ENCODE results near the gene RAB40C.

DNA sequence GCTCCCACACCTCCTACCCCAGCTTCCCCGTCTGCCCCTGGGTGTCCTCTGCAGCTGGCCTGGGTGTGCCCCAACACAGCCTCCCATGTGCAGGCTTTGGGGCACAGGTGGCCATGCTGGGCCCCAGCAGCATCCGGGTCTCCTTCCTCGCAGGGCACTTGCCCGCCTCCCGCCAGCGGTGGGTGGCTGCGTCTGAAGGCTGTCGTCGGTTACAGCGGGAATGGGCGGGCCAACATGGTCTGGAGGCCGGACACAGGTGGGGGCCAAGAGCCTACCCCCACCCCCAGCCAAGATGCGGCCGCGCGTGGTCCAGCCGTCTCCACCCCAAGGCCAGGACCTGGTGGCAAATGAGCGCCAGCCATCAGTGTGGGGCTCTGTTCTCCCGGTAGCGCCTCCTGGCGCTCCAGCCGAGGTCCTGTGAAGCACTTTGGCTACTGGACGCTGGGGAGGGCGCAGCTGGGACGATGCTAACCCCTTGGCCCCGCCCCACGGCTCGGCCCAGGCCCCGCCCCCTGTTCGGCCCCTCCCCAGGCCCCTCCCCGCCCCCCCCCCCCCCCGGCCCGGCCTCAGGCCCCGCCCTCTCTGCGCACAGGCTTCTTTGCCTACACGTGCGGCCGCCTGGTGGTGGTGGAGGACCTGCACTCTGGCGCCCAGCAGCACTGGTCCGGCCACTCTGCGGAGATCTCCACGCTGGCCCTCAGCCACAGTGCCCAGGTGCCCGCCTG, 70.8 kb downstream of the RAB40C start:
- TF ChIP-seq, protein P1, sequence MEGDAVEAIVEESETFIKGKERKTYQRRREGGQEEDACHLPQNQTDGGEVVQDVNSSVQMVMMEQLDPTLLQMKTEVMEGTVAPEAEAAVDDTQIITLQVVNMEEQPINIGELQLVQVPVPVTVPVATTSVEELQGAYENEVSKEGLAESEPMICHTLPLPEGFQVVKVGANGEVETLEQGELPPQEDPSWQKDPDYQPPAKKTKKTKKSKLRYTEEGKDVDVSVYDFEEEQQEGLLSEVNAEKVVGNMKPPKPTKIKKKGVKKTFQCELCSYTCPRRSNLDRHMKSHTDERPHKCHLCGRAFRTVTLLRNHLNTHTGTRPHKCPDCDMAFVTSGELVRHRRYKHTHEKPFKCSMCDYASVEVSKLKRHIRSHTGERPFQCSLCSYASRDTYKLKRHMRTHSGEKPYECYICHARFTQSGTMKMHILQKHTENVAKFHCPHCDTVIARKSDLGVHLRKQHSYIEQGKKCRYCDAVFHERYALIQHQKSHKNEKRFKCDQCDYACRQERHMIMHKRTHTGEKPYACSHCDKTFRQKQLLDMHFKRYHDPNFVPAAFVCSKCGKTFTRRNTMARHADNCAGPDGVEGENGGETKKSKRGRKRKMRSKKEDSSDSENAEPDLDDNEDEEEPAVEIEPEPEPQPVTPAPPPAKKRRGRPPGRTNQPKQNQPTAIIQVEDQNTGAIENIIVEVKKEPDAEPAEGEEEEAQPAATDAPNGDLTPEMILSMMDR (conservative IDR thresholded peaks at IDR 0.05; ENCODE audit: low read length): no peak
- TF ChIP-seq EZH2phosphoT487 (IDR thresholded peaks at IDR 0.05; ENCODE audit: borderline replicate concordance): no peak

All from Loucy (cell line).